HCT116 (cell line): ENCODE results near the gene CDC42BPB.

Source experiments
- CTCF ChIP-seq, 3 experiments: fragments of 200-600 bp in 1 of 3; sonication (generic) in 1 of 3; IDR thresholded peaks in 2 of 3; conservative IDR thresholded peaks in 1 of 3; 2 replicates each; pipeline ENCODE4 v1.5.1; 2012 to 2017; ENCODE audit warnings: low read depth in 2 of 3, low read length in 2 of 3, antibody characterized with exemption in 1 of 3, borderline replicate concordance in 1 of 3, control low read depth in 1 of 3, mild to moderate bottlenecking in 1 of 3, mixed read lengths in 1 of 3, mixed run types in 1 of 3, moderate library complexity in 1 of 3; ENCODE audit not compliant: insufficient read depth in 1 of 3
- EZH2 ChIP-seq: fragments of 200-600 bp; sonication (generic); IDR thresholded peaks from 2 replicates; pipeline ENCODE4 v1.6.1; 2017; ENCODE audit warnings: antibody characterized with exemption, mixed run types
- EZH2phosphoT487 ChIP-seq: fragments of 200-600 bp; IDR thresholded peaks from 2 replicates; pipeline ENCODE4 v1.6.1; 2018; ENCODE audit warnings: antibody characterized with exemption, borderline replicate concordance
- JUND ChIP-seq: IDR thresholded peaks from 2 replicates; pipeline ENCODE4 v1.6.1; 2012
- TF ChIP-seq, protein P1 (sequence below): IDR thresholded peaks from 2 replicates; pipeline ENCODE4 v1.6.1; 2012

GRCh38 chr14:103006991-103007520 lies 50.3 kb downstream of the CDC42BPB start:
- no peak for TF ChIP-seq EZH2
- no peak for TF ChIP-seq JUND
- TF ChIP-seq CTCF (IDR thresholded peaks at IDR 0.05 in 2 of 3, conservative IDR thresholded peaks at IDR 0.05 in 1 of 3; ENCODE audit: borderline replicate concordance in 1 of 3, insufficient read depth in 1 of 3, low read depth in 2 of 3, low read length in 2 of 3), result no peak
- TF ChIP-seq EZH2phosphoT487, result no peak
- TF ChIP-seq, protein P1, sequence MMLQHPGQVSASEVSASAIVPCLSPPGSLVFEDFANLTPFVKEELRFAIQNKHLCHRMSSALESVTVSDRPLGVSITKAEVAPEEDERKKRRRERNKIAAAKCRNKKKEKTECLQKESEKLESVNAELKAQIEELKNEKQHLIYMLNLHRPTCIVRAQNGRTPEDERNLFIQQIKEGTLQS, result no peak
